ENCODE results near the gene ZNF684.

The ZNF684 gene

DNA sequence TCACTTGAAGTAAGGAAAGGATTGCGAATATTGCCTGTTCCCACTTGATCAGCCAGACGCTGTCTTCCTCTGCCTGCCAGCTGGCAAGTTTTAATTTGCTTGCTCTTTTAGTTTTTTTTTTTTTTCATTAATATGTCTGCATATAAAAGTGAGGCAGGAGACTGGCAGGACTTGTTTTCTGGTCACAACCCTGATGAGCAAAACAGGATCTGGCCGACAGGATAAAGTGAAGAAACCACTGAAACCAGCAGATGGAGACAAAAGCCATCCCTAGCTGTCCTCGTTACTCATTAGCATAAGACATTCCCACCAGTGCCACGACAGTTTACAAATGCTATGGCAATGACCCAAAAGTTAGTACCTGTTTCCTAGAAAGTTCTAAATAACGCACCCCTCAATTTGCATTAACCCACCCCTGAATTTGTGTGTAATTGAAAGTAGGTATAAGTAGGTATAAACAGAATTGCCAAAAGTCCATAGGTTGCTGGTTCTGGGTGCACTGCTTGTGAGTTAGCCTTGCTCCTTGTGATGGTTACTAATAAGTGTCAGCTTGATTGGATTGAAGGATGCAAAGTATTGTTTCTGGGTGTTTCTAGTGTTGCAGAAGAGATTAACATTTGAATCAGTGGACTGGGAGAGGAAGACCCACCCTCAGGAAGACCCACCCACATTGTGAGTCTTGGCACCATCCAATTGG lies 60.8 kb downstream of the ZNF684 start:
- peaks cover 31% of the 10 kb centered on the region for H3K4me1 ChIP-seq (ENCODE audit: insufficient read depth, low read length, poor library complexity, severe bottlenecking)
- no peaks in the 10 kb centered on the region for H3F3A ChIP-seq (ENCODE audit: low read depth)
- no peaks in the 10 kb centered on the region for H3K36me3 ChIP-seq (ENCODE audit: insufficient read depth, low read length)
- no peaks in the 10 kb centered on the region for H3K27me3 ChIP-seq (ENCODE audit: insufficient read depth, low read length, poor library complexity, severe bottlenecking)
- H3K9ac ChIP-seq (ENCODE audit: low read depth, low read length, poor library complexity, severe bottlenecking), result no peak overlapping the region
- no peak for TF ChIP-seq EZH2phosphoT487 (IDR thresholded peaks at IDR 0.05; ENCODE audit: borderline replicate concordance)
- TF ChIP-seq, protein P1, sequence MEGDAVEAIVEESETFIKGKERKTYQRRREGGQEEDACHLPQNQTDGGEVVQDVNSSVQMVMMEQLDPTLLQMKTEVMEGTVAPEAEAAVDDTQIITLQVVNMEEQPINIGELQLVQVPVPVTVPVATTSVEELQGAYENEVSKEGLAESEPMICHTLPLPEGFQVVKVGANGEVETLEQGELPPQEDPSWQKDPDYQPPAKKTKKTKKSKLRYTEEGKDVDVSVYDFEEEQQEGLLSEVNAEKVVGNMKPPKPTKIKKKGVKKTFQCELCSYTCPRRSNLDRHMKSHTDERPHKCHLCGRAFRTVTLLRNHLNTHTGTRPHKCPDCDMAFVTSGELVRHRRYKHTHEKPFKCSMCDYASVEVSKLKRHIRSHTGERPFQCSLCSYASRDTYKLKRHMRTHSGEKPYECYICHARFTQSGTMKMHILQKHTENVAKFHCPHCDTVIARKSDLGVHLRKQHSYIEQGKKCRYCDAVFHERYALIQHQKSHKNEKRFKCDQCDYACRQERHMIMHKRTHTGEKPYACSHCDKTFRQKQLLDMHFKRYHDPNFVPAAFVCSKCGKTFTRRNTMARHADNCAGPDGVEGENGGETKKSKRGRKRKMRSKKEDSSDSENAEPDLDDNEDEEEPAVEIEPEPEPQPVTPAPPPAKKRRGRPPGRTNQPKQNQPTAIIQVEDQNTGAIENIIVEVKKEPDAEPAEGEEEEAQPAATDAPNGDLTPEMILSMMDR (conservative IDR thresholded peaks at IDR 0.05; ENCODE audit: low read length), result peak; percentile 76
- H2AFZ ChIP-seq (ENCODE audit: low read length), result peak overlapping the region; percentile 81
- no peaks in the 10 kb centered on the region for H3K9me3 ChIP-seq (ENCODE audit: insufficient read depth, low read depth, low read length)
- H3K4me2 ChIP-seq (ENCODE audit: low read depth, low read length, poor library complexity, severe bottlenecking), result peak overlapping the region; percentile 40
- H3K4me3 ChIP-seq (ENCODE audit: low read length, poor library complexity, severe bottlenecking), result no peak overlapping the region
- H4K20me1 ChIP-seq (ENCODE audit: insufficient read depth, low read length, poor library complexity, severe bottlenecking), result no peaks in the 10 kb centered on the region
- no peaks in the 10 kb centered on the region for H3K79me2 ChIP-seq (ENCODE audit: insufficient read depth, low read length)
- no peaks in the 10 kb centered on the region for H3K9me2 ChIP-seq (replicated peaks; ENCODE audit: low read depth, low read length)

- no peaks in the 10 kb centered on the region for H3K79me2 ChIP-seq (ENCODE audit: insufficient read depth, low read length)
- no peaks in the 10 kb centered on the region for H3K27me3 ChIP-seq (ENCODE audit: insufficient read depth, low read length, poor library complexity, severe bottlenecking)
- H4K20me1 ChIP-seq (ENCODE audit: insufficient read depth, low read length, poor library complexity, severe bottlenecking), result no peaks in the 10 kb centered on the region
- peaks cover 31% of the 10 kb centered on the region for H3K4me1 ChIP-seq (ENCODE audit: insufficient read depth, low read length, poor library complexity, severe bottlenecking)
- H3K4me2 ChIP-seq (ENCODE audit: low read depth, low read length, poor library complexity, severe bottlenecking), result no peak overlapping the region
- H3K9ac ChIP-seq (ENCODE audit: low read depth, low read length, poor library complexity, severe bottlenecking), result no peak overlapping the region
- TF ChIP-seq, protein P1 (conservative IDR thresholded peaks at IDR 0.05; ENCODE audit: low read length), result no peak
- no peaks in the 10 kb centered on the region for H3F3A ChIP-seq (ENCODE audit: low read depth)
- no peaks in the 10 kb centered on the region for H3K9me2 ChIP-seq (replicated peaks; ENCODE audit: low read depth, low read length)
- H3K36me3 ChIP-seq (ENCODE audit: insufficient read depth, low read length), result no peaks in the 10 kb centered on the region
- no peaks in the 10 kb centered on the region for H3K9me3 ChIP-seq (ENCODE audit: insufficient read depth, low read depth, low read length)
- H2AFZ ChIP-seq (ENCODE audit: low read length), result no peak overlapping the region
- H3K4me3 ChIP-seq (ENCODE audit: low read length, poor library complexity, severe bottlenecking), result no peak overlapping the region
These were observed 62.2 kb downstream of the ZNF684 start for GRCh38 chr1:40593449-40594186.

DNA sequence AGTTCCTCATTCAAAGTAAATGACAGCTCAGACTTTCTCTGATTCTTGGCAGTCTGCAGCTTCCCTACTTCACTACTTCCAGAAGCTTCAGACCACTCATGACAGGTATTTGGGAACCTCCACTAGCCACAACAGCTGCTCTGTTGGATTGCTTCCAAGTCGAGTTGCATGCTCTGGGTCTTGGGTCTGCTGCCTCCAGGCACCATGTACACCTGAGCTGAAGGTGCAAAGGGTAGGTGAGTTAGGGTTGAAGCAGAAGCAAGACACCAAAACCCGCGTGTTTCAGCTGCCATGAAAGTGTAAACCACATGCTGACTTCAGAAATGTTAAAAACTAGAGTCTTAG lies 62.7 kb downstream of the ZNF684 start:
- Histone ChIP-seq H4K20me1 (ENCODE audit: insufficient read depth, low read length, poor library complexity, severe bottlenecking) (no peaks in the 10 kb centered on the region), H3K9ac (ENCODE audit: low read depth, low read length, poor library complexity, severe bottlenecking) (no peak overlapping the region), H3K36me3 (ENCODE audit: insufficient read depth, low read length) (no peaks in the 10 kb centered on the region), H3K79me2 (ENCODE audit: insufficient read depth, low read length) (no peaks in the 10 kb centered on the region), H3F3A (ENCODE audit: low read depth) (no peaks in the 10 kb centered on the region), H2AFZ (ENCODE audit: low read length) (no peak overlapping the region), H3K4me3 (ENCODE audit: low read length, poor library complexity, severe bottlenecking) (no peak overlapping the region), H3K9me3 (ENCODE audit: insufficient read depth, low read depth, low read length) (no peaks in the 10 kb centered on the region), H3K4me2 (ENCODE audit: low read depth, low read length, poor library complexity, severe bottlenecking) (no peak overlapping the region), H3K27me3 (ENCODE audit: insufficient read depth, low read length, poor library complexity, severe bottlenecking) (no peaks in the 10 kb centered on the region), H3K9me2 (replicated peaks; ENCODE audit: low read depth, low read length) (no peaks in the 10 kb centered on the region), H3K4me1 (ENCODE audit: insufficient read depth, low read length, poor library complexity, severe bottlenecking) (peaks cover 31% of the 10 kb centered on the region)
- TF ChIP-seq EZH2phosphoT487 (IDR thresholded peaks at IDR 0.05; ENCODE audit: borderline replicate concordance), result no peak
- TF ChIP-seq, protein P1 (conservative IDR thresholded peaks at IDR 0.05; ENCODE audit: low read length), result no peak
